ENCODE data around the gene MRPL21.

- TF ChIP-seq CTCF (IDR thresholded peaks at IDR 0.05) (no peak), EP300 (IDR thresholded peaks at IDR 0.05; ENCODE audit: low read depth) (no peak), POLR2A (IDR thresholded peaks at IDR 0.05) (no peak)
These were observed 11.1 kb downstream of the MRPL21 start for GRCh38 chr11:68892576-68892975.
